H1 (cell line): ENCODE results near the gene APBB3. TPM values are rescaled to one million over a fixed set of nuclear protein-coding genes. Genes with fewer than 3 reads are reported as not detected.

Experiments
- CTCF ChIA-PET: fragments of 300-600 bp; sonication (Branson Sonifier 250); formaldehyde crosslinking; loops from one replicate; lab custom pipeline; 2021; ENCODE audit not compliant: partially characterized antibody; lab: Charles Lee
- POLR2A ChIA-PET: fragments of 300-600 bp; sonication (Branson Sonifier 250); formaldehyde crosslinking; loops from one replicate; lab custom pipeline; 2021; ENCODE audit warnings: inconsistent platforms; ENCODE audit not compliant: partially characterized antibody; lab: Charles Lee
- DNase-seq, 2 experiments: peaks; one replicate each; pipeline versions ENCODE4 v3.0.0 to v3.0.0-alpha.2; 2010 to 2022; ENCODE audit warnings: low spot score in 2 of 2, low read depth in 1 of 2, mixed read lengths in 1 of 2
- FAIRE-seq: peaks from 2 replicates; lab custom pipeline; 2011; peaks lifted over from hg19 to GRCh38; lab: Jason Lieb, UNC
- H2AFZ ChIP-seq: 2 replicates; pipeline ENCODE4 v1.8.1; 2012; ENCODE audit warnings: low read length, inconsistent platforms
- H2AK5ac ChIP-seq: 2 replicates; pipeline ENCODE4 v1.6.1; 2013; ENCODE audit warnings: low read depth, low read length
- H2BK120ac ChIP-seq: replicated peaks from 2 replicates; pipeline ENCODE3; 2013; ENCODE audit warnings: low read depth, low read length, inconsistent platforms
- H2BK12ac ChIP-seq: 2 replicates; pipeline ENCODE4 v1.6.1; 2013; ENCODE audit warnings: low read depth, low read length
- H2BK15ac ChIP-seq: 2 replicates; pipeline ENCODE4 v1.6.1; 2013; ENCODE audit warnings: low read length
- H2BK20ac ChIP-seq: 2 replicates; pipeline ENCODE4 v1.6.1; 2013; ENCODE audit warnings: low read length
- H2BK5ac ChIP-seq: 2 replicates; pipeline ENCODE4 v1.6.1; 2013; ENCODE audit warnings: low read depth, low read length
- H3K14ac ChIP-seq: 2 replicates; pipeline ENCODE4 v1.6.1; 2013; ENCODE audit warnings: inconsistent platforms; ENCODE audit not compliant: insufficient read length
- H3K18ac ChIP-seq: 2 replicates; pipeline ENCODE4 v1.6.1; 2013; ENCODE audit warnings: low read length; ENCODE audit errors: extremely low read depth
- H3K23ac ChIP-seq: 2 replicates; pipeline ENCODE4 v1.6.1; 2013; ENCODE audit warnings: inconsistent platforms; ENCODE audit not compliant: insufficient read length
- H3K23me2 ChIP-seq: 2 replicates; pipeline ENCODE4 v1.6.1; 2013; ENCODE audit warnings: low read depth, low read length
- H3K27ac ChIP-seq: 2 replicates; pipeline ENCODE4 v1.6.1; 2011; ENCODE audit warnings: low read depth, low read length, inconsistent platforms
- H3K27me3 ChIP-seq, 4 experiments: replicated peaks in 1 of 4; 1 replicate in 1 of 4; 2 replicates in 3 of 4; pipeline versions ENCODE4 v1.6.1 to v1.8.1; 2011 to 2013; ENCODE audit warnings: low read length in 3 of 4, mild to moderate bottlenecking in 3 of 4, inconsistent platforms in 2 of 4, mixed read lengths in 2 of 4, moderate library complexity in 1 of 4; ENCODE audit not compliant: control insufficient read depth in 3 of 4, insufficient read depth in 3 of 4; ENCODE audit errors: extremely low read depth in 1 of 4
- H3K36me3 ChIP-seq, 4 experiments: 2 replicates each; pipeline versions ENCODE4 v1.6.1 to v1.8.1; 2011 to 2013; ENCODE audit warnings: mild to moderate bottlenecking in 4 of 4, low read length in 3 of 4, moderate library complexity in 2 of 4, control low read depth in 1 of 4, inconsistent platforms in 1 of 4; ENCODE audit not compliant: insufficient read depth in 4 of 4, control insufficient read depth in 2 of 4
- H3K4ac ChIP-seq: replicated peaks from 2 replicates; pipeline ENCODE3; 2013; ENCODE audit warnings: low read length, low read depth, mixed read lengths, inconsistent platforms; ENCODE audit not compliant: insufficient read length
- H3K4me1 ChIP-seq, 4 experiments: replicated peaks in 1 of 4; 1 replicate in 1 of 4; 2 replicates in 3 of 4; pipeline versions ENCODE4 v1.6.1 to v1.8.1; 2011 to 2013; ENCODE audit warnings: low read length in 3 of 4, inconsistent platforms in 2 of 4, mixed read lengths in 1 of 4; ENCODE audit not compliant: insufficient read depth in 4 of 4, control insufficient read depth in 3 of 4
- H3K4me2 ChIP-seq, 2 experiments: 2 replicates each; pipeline versions ENCODE4 v1.6.1 to v1.8.1; 2011 to 2013; ENCODE audit warnings: low read depth in 2 of 2, low read length in 2 of 2, control low read depth in 1 of 2, inconsistent platforms in 1 of 2, mild to moderate bottlenecking in 1 of 2; ENCODE audit not compliant: insufficient read depth in 1 of 2
- H3K4me3 ChIP-seq, 4 experiments: fragments of 200-600, 300-600 bp in 1 of 4; sonication (generic), shearing (Covaris generic), sonication (Bioruptor Twin) in 1 of 4; 2 replicates each; pipeline versions ENCODE4 v1.5.1 to v1.8.1; 2011 to 2016; ENCODE audit warnings: low read length in 4 of 4, low read depth in 3 of 4, control low read depth in 2 of 4, inconsistent platforms in 2 of 4, mild to moderate bottlenecking in 2 of 4, mixed read lengths in 1 of 4, moderate library complexity in 1 of 4; ENCODE audit not compliant: insufficient read depth in 2 of 4; ENCODE audit errors: extremely low read depth in 1 of 4
- H3K56ac ChIP-seq: replicated peaks from 2 replicates; pipeline ENCODE3; 2013; ENCODE audit warnings: low read depth, mild to moderate bottlenecking, mixed read lengths, low read length, inconsistent platforms; ENCODE audit not compliant: insufficient read length
- H3K79me1 ChIP-seq: 2 replicates; pipeline ENCODE4 v1.6.1; 2013; ENCODE audit warnings: low read depth, low read length, control low read depth
- H3K79me2 ChIP-seq, 2 experiments: 2 replicates each; pipeline versions ENCODE4 v1.6.1 to v1.8.1; 2012 to 2013; ENCODE audit warnings: low read length in 2 of 2, mild to moderate bottlenecking in 2 of 2, inconsistent platforms in 1 of 2; ENCODE audit not compliant: insufficient read depth in 2 of 2, control insufficient read depth in 1 of 2
- H3K9ac ChIP-seq, 4 experiments: replicated peaks in 1 of 4; 1 replicate in 1 of 4; 2 replicates in 3 of 4; pipeline versions ENCODE4 v1.6.1 to v1.8.1; 2011 to 2013; ENCODE audit warnings: low read depth in 3 of 4, low read length in 3 of 4, control low read depth in 2 of 4, mild to moderate bottlenecking in 2 of 4, moderate library complexity in 2 of 4, inconsistent platforms in 1 of 4; ENCODE audit errors: extremely low read depth in 1 of 4
- H3K9me3 ChIP-seq, 2 experiments: 2 replicates each; pipeline versions ENCODE4 v1.6.1 to v1.8.1; 2012 to 2013; ENCODE audit warnings: mild to moderate bottlenecking in 2 of 2, moderate library complexity in 2 of 2, control low read depth in 1 of 2, inconsistent platforms in 1 of 2, low read depth in 1 of 2, low read length in 1 of 2, mixed read lengths in 1 of 2; ENCODE audit not compliant: insufficient read depth in 2 of 2
- H4K20me1 ChIP-seq, 2 experiments: replicated peaks in 1 of 2; 2 replicates each; pipeline versions ENCODE3 to v1.8.1; 2011 to 2013; ENCODE audit warnings: inconsistent platforms in 2 of 2, low read length in 2 of 2, mild to moderate bottlenecking in 1 of 2; ENCODE audit not compliant: insufficient read depth in 2 of 2, control insufficient read depth in 1 of 2
- H4K5ac ChIP-seq: 2 replicates; pipeline ENCODE4 v1.6.1; 2013; ENCODE audit warnings: low read length, low read depth, mixed read lengths, inconsistent platforms; ENCODE audit not compliant: insufficient read length
- H4K8ac ChIP-seq: 2 replicates; pipeline ENCODE4 v1.8.0; 2013; ENCODE audit warnings: mild to moderate bottlenecking, moderate library complexity, low read length, inconsistent platforms; ENCODE audit not compliant: insufficient read depth; ENCODE audit errors: extremely low read depth
- H4K91ac ChIP-seq: replicated peaks from 2 replicates; pipeline ENCODE3; 2013; ENCODE audit warnings: low read length, mixed read lengths, inconsistent platforms; ENCODE audit not compliant: insufficient read length
- BACH1 ChIP-seq: IDR thresholded peaks from 2 replicates; pipeline ENCODE4 v1.6.1; 2012; ENCODE audit warnings: low read length, improper control_type of control experiment
- BRCA1 ChIP-seq: IDR thresholded peaks from 2 replicates; pipeline ENCODE4 v1.6.1; 2012; ENCODE audit warnings: low read depth, low read length, improper control_type of control experiment
- CREB1 ChIP-seq: IDR thresholded peaks from 2 replicates; pipeline ENCODE4 v1.6.1; 2012; ENCODE audit warnings: inconsistent platforms
- EGR1 ChIP-seq: IDR thresholded peaks from 2 replicates; pipeline ENCODE4 v1.6.1; 2011; ENCODE audit warnings: low read depth, low read length, borderline replicate concordance
- GTF2F1 ChIP-seq: IDR thresholded peaks from 2 replicates; pipeline ENCODE4 v1.6.1; 2012; ENCODE audit warnings: low read depth, low read length, improper control_type of control experiment, borderline replicate concordance
- JUN ChIP-seq: IDR thresholded peaks from 2 replicates; pipeline ENCODE4 v1.6.1; 2011; ENCODE audit warnings: low read depth, mild to moderate bottlenecking, improper control_type of control experiment, low read length
- MAFK ChIP-seq: IDR thresholded peaks from 2 replicates; pipeline ENCODE4 v1.6.1; 2012; ENCODE audit warnings: low read depth, mild to moderate bottlenecking, improper control_type of control experiment, low read length
- PHF8 ChIP-seq: fragments of 200-600 bp; sonication (generic); conservative IDR thresholded peaks from 2 replicates; pipeline ENCODE4 v1.7.1; 2012; ENCODE audit warnings: low read depth, mild to moderate bottlenecking, inconsistent platforms, low read length, moderate library complexity
- POLR2AphosphoS5 ChIP-seq: IDR thresholded peaks from 2 replicates; pipeline ENCODE4 v1.6.1; 2011; ENCODE audit warnings: low read depth, low read length
- SIN3A ChIP-seq, 2 experiments: IDR thresholded peaks in 1 of 2; conservative IDR thresholded peaks in 1 of 2; 2 replicates each; pipeline ENCODE4 v1.6.1; 2011 to 2012; ENCODE audit warnings: low read length in 2 of 2, improper control_type of control experiment in 1 of 2, low read depth in 1 of 2, mild to moderate bottlenecking in 1 of 2
- SP2 ChIP-seq: IDR thresholded peaks from 2 replicates; pipeline ENCODE4 v1.6.1; 2012; ENCODE audit warnings: mild to moderate bottlenecking, low read length, inconsistent platforms
- TEAD4 ChIP-seq: IDR thresholded peaks from 2 replicates; pipeline ENCODE4 v1.6.1; 2012; ENCODE audit warnings: low read depth, low read length, inconsistent platforms, mixed read lengths
- polyA plus RNA-seq, 7 experiments: library from polyadenylated mRNA; depleted of rRNA in 3 of 7; stranded (reverse) in 5 of 7; unstranded in 2 of 7; fragments of >200 nt in 5 of 7; fragments of 200-250 nt in 2 of 7; gene quantifications; 1 replicate in 5 of 7; 2 replicates in 1 of 7; 4 replicates in 1 of 7; pipeline versions ENCODE4 v1.2.1 to v1.2.3, GENCODE V29; 2011 to 2013; ENCODE audit warnings: missing spikeins in 2 of 7, mixed read lengths in 2 of 7
- total RNA-seq: library from RNA; stranded (reverse); fragmentation: NEBNext Ultra II Directional; extraction: Animal tissue kit (Norgen Biotek cat#: 25700); gene quantifications from 2 replicates; pipeline ENCODE4 v1.2.1, GENCODE V29; 2021
- TF ChIP-seq, protein P1 (sequence below): IDR thresholded peaks from 2 replicates; pipeline ENCODE4 v1.6.1; 2011; ENCODE audit warnings: low read depth, mild to moderate bottlenecking, low read length; ENCODE audit not compliant: insufficient read depth
- TF ChIP-seq, protein P2 (sequence below): IDR thresholded peaks from 2 replicates; pipeline ENCODE4 v1.6.1; 2011; ENCODE audit warnings: low read length, improper control_type of control experiment
- TF ChIP-seq, protein P3 (sequence below): IDR thresholded peaks from 2 replicates; pipeline ENCODE4 v1.6.1; 2012; ENCODE audit warnings: inconsistent platforms

The APBB3 gene
- total and polyA plus RNA-seq, 2 of the 8 experiments (the other 6 are each of a cell fraction or from before 2014, with no cell fraction given), result 16.0 to 21.9 TPM

DNA sequence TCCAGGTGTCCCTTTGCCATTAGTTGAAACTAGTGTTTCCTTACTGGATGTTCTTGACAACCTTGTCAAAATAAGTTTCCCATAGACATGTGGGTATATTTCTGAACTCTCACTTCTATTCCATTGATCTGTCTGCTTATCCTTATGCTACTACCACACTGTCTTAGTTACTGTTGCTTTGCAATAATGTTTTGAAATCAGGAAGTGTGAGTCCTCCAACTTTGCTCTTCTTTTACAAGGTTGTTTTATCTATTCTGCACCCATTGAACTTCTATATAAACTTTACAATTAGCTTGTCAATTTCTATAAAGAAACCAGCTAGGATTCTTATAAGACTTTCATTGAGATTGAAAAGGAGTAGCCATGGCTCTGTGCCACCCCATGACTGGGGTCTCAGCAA is 44.3 kb upstream of the APBB3 start:
- Histone ChIP-seq H4K5ac (no peak overlapping the region), H2BK12ac (no peak overlapping the region), H3K56ac (no peak overlapping the region), H3K36me3 (no peaks in the 10 kb centered on the region), H3K18ac (no peak overlapping the region), H4K20me1 (no peaks in the 10 kb centered on the region), H2AFZ (no peak overlapping the region), H3K14ac (no peak overlapping the region), H3K9ac (no peak overlapping the region), H3K79me1 (no peaks in the 10 kb centered on the region), H3K23ac (no peak overlapping the region), H3K4ac (no peak overlapping the region), H4K8ac (no peak overlapping the region), H2BK20ac (no peak overlapping the region), H4K91ac (no peak overlapping the region), H2BK15ac (no peak overlapping the region), H3K4me3 (no peak overlapping the region), H3K27ac (no peak overlapping the region), H3K23me2 (no peaks in the 10 kb centered on the region), H3K27me3 (no peaks in the 10 kb centered on the region), H3K79me2 (no peaks in the 10 kb centered on the region), H2BK5ac (no peak overlapping the region), H3K4me1 (no peaks in the 10 kb centered on the region), H3K9me3 (peaks cover 10 to 19% of the 10 kb centered on the region in 2 experiments; a peak in 3 of 4 replicates), H2AK5ac (no peak overlapping the region), H3K4me2 (no peak overlapping the region), H2BK120ac (no peak overlapping the region)
- FAIRE-seq, result no peak
- ChIA-PET POLR2A (no interaction called here), CTCF (no interaction called here)
- no peak for DNase-seq
- TF ChIP-seq JUN (no peak), SP2 (no peak), SIN3A (conservative IDR thresholded peaks at IDR 0.05 in 1 of 2, IDR thresholded peaks at IDR 0.05 in 1 of 2; ENCODE audit: low read depth in 1 of 2, low read length in 2 of 2) (no peak), POLR2AphosphoS5 (no peak), BACH1 (no peak), CREB1 (no peak), EGR1 (no peak), BRCA1 (no peak), TEAD4 (no peak), MAFK (no peak), GTF2F1 (no peak), PHF8 (no peak)
- TF ChIP-seq, protein P1, sequence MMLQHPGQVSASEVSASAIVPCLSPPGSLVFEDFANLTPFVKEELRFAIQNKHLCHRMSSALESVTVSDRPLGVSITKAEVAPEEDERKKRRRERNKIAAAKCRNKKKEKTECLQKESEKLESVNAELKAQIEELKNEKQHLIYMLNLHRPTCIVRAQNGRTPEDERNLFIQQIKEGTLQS, result no peak
- TF ChIP-seq, protein P2, sequence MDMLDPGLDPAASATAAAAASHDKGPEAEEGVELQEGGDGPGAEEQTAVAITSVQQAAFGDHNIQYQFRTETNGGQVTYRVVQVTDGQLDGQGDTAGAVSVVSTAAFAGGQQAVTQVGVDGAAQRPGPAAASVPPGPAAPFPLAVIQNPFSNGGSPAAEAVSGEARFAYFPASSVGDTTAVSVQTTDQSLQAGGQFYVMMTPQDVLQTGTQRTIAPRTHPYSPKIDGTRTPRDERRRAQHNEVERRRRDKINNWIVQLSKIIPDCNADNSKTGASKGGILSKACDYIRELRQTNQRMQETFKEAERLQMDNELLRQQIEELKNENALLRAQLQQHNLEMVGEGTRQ, result no peak
- TF ChIP-seq, protein P3, sequence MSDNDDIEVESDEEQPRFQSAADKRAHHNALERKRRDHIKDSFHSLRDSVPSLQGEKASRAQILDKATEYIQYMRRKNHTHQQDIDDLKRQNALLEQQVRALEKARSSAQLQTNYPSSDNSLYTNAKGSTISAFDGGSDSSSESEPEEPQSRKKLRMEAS, result no peak
